Mucosa of descending colon (tissue), 3 donors: ENCODE data around the gene OR4K17. TPM values are rescaled to one million over a fixed set of nuclear protein-coding genes. Genes with fewer than 3 reads are reported as not detected.
"Not testable (repeated sequence)": the region's sequence is repeated elsewhere in the genome, so short reads cannot be mapped to it uniquely, and the experiment has no call there.

Source experiments
- ATAC-seq: fragments of 200-7000 bp; cut with Tn5 transposase; one replicate; pipeline ENCODE4 v1.9.1; 2020; ENCODE audit warnings: mild to moderate bottlenecking, moderate library complexity
- DNase-seq, 3 donors: peaks; one replicate each; pipeline ENCODE4 v3.0.0-alpha.2; 2020
- H3K36me3 ChIP-seq: fragments of 200-600 bp; one replicate; pipeline ENCODE4 v1.8.0; 2021; ENCODE audit warnings: low read depth, mild to moderate bottlenecking
- H3K4me1 ChIP-seq: fragments of 200-600 bp; one replicate; pipeline ENCODE4 v1.8.0; 2021; ENCODE audit warnings: low read depth, mild to moderate bottlenecking
- H3K4me3 ChIP-seq: fragments of 200-600 bp; one replicate; pipeline ENCODE4 v1.8.0; 2021; ENCODE audit warnings: mild to moderate bottlenecking
- H3K9me3 ChIP-seq: fragments of 200-600 bp; one replicate; pipeline ENCODE4 v1.8.0; 2021; ENCODE audit warnings: mild to moderate bottlenecking
- CTCF ChIP-seq: fragments of 200-600 bp; IDR thresholded peaks from one replicate; pipeline ENCODE4 v1.8.0; 2022; ENCODE audit warnings: antibody characterized with exemption, mild to moderate bottlenecking
- intact Hi-C, 2 donors: fragments of 100-400 bp; cut with DNase I in 1 of 2; cut with micrococcal nuclease in 1 of 2; formaldehyde crosslinking; loops; one replicate each; pipeline versions ENCODE4 v1.11.0 to v1.11.1; 2022; cut with DNase I, micrococcal nuclease
- total RNA-seq, 3 donors: library from RNA; stranded (reverse); fragmentation: NEBNext Ultra II Directional in 2 of 3; extraction: Animal tissue kit (Norgen Biotek cat#: 25700) in 2 of 3; gene quantifications; one replicate each; pipeline versions ENCODE4 v1.2.1 to v1.2.4, GENCODE V29; 2021 to 2023
- donor health status: DM: no; HTN: no; CAD: no; lungs with moderate emphysema.
- donor health status: DM: no; HTN: no; CAD: no.
- donor health status: DM: no; HTN: yes; CAD: no.

OR4K17 gene
- total RNA-seq, 3 donors from 2014 or later = not detected

GRCh38 chr14:20118795-20119194 is 8.3 kb downstream of the OR4K17 start:
- H3K4me1 ChIP-seq = no peaks in the 10 kb centered on the region
- H3K9me3 ChIP-seq = peaks cover 35% of the 10 kb centered on the region
- H3K4me3 ChIP-seq = no peak overlapping the region
- ATAC-seq = no peak
- TF ChIP-seq CTCF = no peak
- intact Hi-C loops = no loop called here
- no peaks in the 10 kb centered on the region for H3K36me3 ChIP-seq
- no peak for DNase-seq

GRCh38 chr14:20138520-20138919 is 28.0 kb downstream of the OR4K17 start, which contains the start of gene OR4N5:
OR4N5 (plus strand) TSS chr14:20138820; CDS start chr14:20143736, 4,916 bp downstream.
- TF ChIP-seq CTCF = no peak
- Histone ChIP-seq H3K4me1 (no peaks in the 10 kb centered on the region), H3K9me3 (peaks cover 3% of the 10 kb centered on the region), H3K4me3 (no peak within 1 kb of the TSS), H3K36me3 (no peaks in the 10 kb centered on the region)
- DNase-seq (no peak), ATAC-seq (no peak)
- intact Hi-C loops = no loop called here

GRCh38 chr14:20143911-20144310 is 33.4 kb downstream of the OR4K17 start:
- Histone ChIP-seq H3K4me1 (no peaks in the 10 kb centered on the region), H3K4me3 (no peak overlapping the region), H3K9me3 (no peaks in the 10 kb centered on the region), H3K36me3 (no peaks in the 10 kb centered on the region)
- intact Hi-C loops = no loop called here
- no peak for TF ChIP-seq CTCF
- DNase-seq (no peak), ATAC-seq (no peak)

GRCh38 chr14:20144820-20145219 is 34.3 kb downstream of the OR4K17 start:
- no peak for TF ChIP-seq CTCF
- no peak for ATAC-seq

GRCh38 chr14:20164462-20164861 is 53.9 kb downstream of the OR4K17 start:
- intact Hi-C loops = no loop called here
- ATAC-seq = no peak
- Histone ChIP-seq H3K4me1 (no peaks in the 10 kb centered on the region), H3K36me3 (no peaks in the 10 kb centered on the region), H3K9me3 (peaks cover 22% of the 10 kb centered on the region), H3K4me3 (no peak overlapping the region)
- no peak for TF ChIP-seq CTCF
- DNase-seq = no peak

More at GRCh38 chr14:20144820-20145219, 34.3 kb downstream of the OR4K17 start:
- Histone ChIP-seq H3K4me1 (no peaks in the 10 kb centered on the region), H3K9me3 (peaks cover 3% of the 10 kb centered on the region), H3K36me3 (no peaks in the 10 kb centered on the region), H3K4me3 (no peak overlapping the region)
- no peak for DNase-seq
- intact Hi-C loops = no loop called here

GRCh38 chr14:20167091-20167490 is 56.6 kb downstream of the OR4K17 start:
- DNase-seq = no peak
- TF ChIP-seq CTCF = no peak
- Histone ChIP-seq H3K4me1 (no peaks in the 10 kb centered on the region), H3K36me3 (no peaks in the 10 kb centered on the region), H3K4me3 (no peak overlapping the region), H3K9me3 (peaks cover 22% of the 10 kb centered on the region)
- intact Hi-C loops = no loop called here
- no peak for ATAC-seq

GRCh38 chr14:20169852-20170251 is 59.3 kb downstream of the OR4K17 start:
- H3K9me3 ChIP-seq = not testable (repeated sequence)

More at GRCh38 chr14:20169852-20170251, 59.3 kb downstream of the OR4K17 start:
- intact Hi-C loops, ATAC-seq, H3K4me1 ChIP-seq, DNase-seq, H3K4me3 ChIP-seq, H3K36me3 ChIP-seq: not testable (repeated sequence)
